Uterus (tissue), 2 donors: ENCODE data around the gene ARHGAP18.

Experiments used
- POLR2A ChIP-seq, 2 donors: fragments of 450-650 bp; IDR thresholded peaks; one replicate each; pipeline ENCODE4 v1.6.1; 2016; ENCODE audit warnings: antibody characterized with exemption in 2 of 2, mild to moderate bottlenecking in 1 of 2, moderate library complexity in 1 of 2
- TF ChIP-seq, protein P1 (sequence below), 4 experiments: fragments of 200-600 bp in 2 of 4; fragments of 450-650 bp in 2 of 4; sonication (generic) in 2 of 4; IDR thresholded peaks; one replicate each; pipeline ENCODE4 v1.5.1; 2016 to 2019; ENCODE audit warnings: antibody characterized with exemption in 4 of 4, mild to moderate bottlenecking in 2 of 4, moderate library complexity in 1 of 4

DNA sequence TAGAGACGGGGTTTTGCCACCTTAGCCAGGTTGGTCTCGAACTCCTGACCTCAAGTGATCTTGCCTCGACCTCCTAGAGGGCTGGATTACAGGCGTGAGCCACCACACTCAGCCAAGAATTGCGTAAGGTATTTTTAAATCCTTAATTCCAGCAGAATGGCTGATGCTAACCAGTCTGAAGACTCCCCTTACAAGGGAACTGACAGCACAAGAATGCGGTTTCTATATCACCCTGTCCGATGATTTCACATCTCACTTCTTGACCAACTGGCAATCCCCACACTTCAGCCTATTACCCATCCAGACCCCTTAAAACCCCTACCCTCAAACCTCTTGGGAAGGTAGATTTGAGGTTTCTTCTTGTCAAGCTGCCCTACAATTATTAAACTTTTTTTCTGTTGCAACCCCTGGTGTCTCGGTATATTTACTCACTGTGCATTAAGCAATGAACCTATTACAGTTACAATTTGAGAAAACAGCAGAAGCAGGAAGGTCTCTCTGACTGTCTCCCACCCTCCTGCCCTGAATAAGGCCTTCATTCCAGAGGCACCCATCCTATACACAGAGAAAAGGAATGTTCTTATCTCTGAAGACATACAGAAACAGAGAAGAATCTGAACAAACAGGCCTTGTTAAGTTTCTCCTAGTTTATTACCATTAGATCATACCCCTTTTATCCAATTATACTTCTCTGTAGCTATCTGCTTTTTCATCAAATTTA, 164.9 kb downstream of the ARHGAP18 start:
- TF ChIP-seq POLR2A (IDR thresholded peaks at IDR 0.05) = no peak
- TF ChIP-seq, protein P1, sequence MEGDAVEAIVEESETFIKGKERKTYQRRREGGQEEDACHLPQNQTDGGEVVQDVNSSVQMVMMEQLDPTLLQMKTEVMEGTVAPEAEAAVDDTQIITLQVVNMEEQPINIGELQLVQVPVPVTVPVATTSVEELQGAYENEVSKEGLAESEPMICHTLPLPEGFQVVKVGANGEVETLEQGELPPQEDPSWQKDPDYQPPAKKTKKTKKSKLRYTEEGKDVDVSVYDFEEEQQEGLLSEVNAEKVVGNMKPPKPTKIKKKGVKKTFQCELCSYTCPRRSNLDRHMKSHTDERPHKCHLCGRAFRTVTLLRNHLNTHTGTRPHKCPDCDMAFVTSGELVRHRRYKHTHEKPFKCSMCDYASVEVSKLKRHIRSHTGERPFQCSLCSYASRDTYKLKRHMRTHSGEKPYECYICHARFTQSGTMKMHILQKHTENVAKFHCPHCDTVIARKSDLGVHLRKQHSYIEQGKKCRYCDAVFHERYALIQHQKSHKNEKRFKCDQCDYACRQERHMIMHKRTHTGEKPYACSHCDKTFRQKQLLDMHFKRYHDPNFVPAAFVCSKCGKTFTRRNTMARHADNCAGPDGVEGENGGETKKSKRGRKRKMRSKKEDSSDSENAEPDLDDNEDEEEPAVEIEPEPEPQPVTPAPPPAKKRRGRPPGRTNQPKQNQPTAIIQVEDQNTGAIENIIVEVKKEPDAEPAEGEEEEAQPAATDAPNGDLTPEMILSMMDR (IDR thresholded peaks at IDR 0.05) = no peak
